ENCODE data around the gene FUCA1.

FUCA1 gene

GRCh38 chr1:23799570-23800399 lies 68.3 kb downstream of the FUCA1 start:
- peaks cover 21% of the 10 kb centered on the region for H3K4me1 ChIP-seq (ENCODE audit: insufficient read depth, low read length, severe bottlenecking)
- no peaks in the 10 kb centered on the region for H3K9me3 ChIP-seq (ENCODE audit: low read length)
- H3F3A ChIP-seq (ENCODE audit: insufficient read depth, low read length) = no peaks in the 10 kb centered on the region
- peak overlapping the region; percentile 93 for H3K4me2 ChIP-seq (ENCODE audit: low read length)
- peak overlapping the region; percentile 86 for H3K4me3 ChIP-seq (ENCODE audit: low read depth, low read length, poor library complexity, severe bottlenecking)
- H3K36me3 ChIP-seq (ENCODE audit: insufficient read depth, low read length) = peaks cover 20% of the 10 kb centered on the region; the same call in 1 of the 2 replicates
- H3K9ac ChIP-seq (ENCODE audit: low read length) = peak overlapping the region; percentile 93
- no peaks in the 10 kb centered on the region for H3K79me2 ChIP-seq (ENCODE audit: insufficient read depth, low read length)
- no peaks in the 10 kb centered on the region for H4K20me1 ChIP-seq (ENCODE audit: insufficient read depth, low read length)
- H3K27ac ChIP-seq (ENCODE audit: low read depth, low read length, poor library complexity, severe bottlenecking) = peak overlapping the region; percentile 18
- TF ChIP-seq CTCF (IDR thresholded peaks at IDR 0.05; ENCODE audit: low read length) (no peak), EZH2 (IDR thresholded peaks at IDR 0.05; ENCODE audit: borderline replicate concordance, low read length) (no peak)
- H2AFZ ChIP-seq (ENCODE audit: low read length) = no peak overlapping the region
- H3K27me3 ChIP-seq (ENCODE audit: insufficient read depth, low read length) = no peaks in the 10 kb centered on the region
- H3K9me2 ChIP-seq (ENCODE audit: low read depth, low read length) = no peaks in the 10 kb centered on the region

- Histone ChIP-seq H3K9me2 (ENCODE audit: low read depth, low read length) (no peaks in the 10 kb centered on the region), H3K79me2 (ENCODE audit: insufficient read depth, low read length) (no peaks in the 10 kb centered on the region), H3K36me3 (ENCODE audit: insufficient read depth, low read length) (peaks cover 20% of the 10 kb centered on the region; the same call in 1 of the 2 replicates), H3F3A (ENCODE audit: insufficient read depth, low read length) (no peaks in the 10 kb centered on the region), H2AFZ (ENCODE audit: low read length) (no peak overlapping the region), H3K4me1 (ENCODE audit: insufficient read depth, low read length, severe bottlenecking) (peaks cover 21% of the 10 kb centered on the region), H3K4me3 (ENCODE audit: low read depth, low read length, poor library complexity, severe bottlenecking) (peak overlapping the region; percentile 86), H3K27me3 (ENCODE audit: insufficient read depth, low read length) (no peaks in the 10 kb centered on the region), H4K20me1 (ENCODE audit: insufficient read depth, low read length) (no peaks in the 10 kb centered on the region), H3K4me2 (ENCODE audit: low read length) (peak overlapping the region; percentile 93), H3K9me3 (ENCODE audit: low read length) (no peaks in the 10 kb centered on the region), H3K27ac (ENCODE audit: low read depth, low read length, poor library complexity, severe bottlenecking) (peak overlapping the region; percentile 18), H3K9ac (ENCODE audit: low read length) (peak overlapping the region; percentile 93; the same call in 1 of the 2 replicates)
- TF ChIP-seq CTCF (IDR thresholded peaks at IDR 0.05; ENCODE audit: low read length) = no peak
- TF ChIP-seq EZH2 (IDR thresholded peaks at IDR 0.05; ENCODE audit: borderline replicate concordance, low read length) = no peak
Observed at GRCh38 chr1:23799255-23799569, 68.9 kb downstream of the FUCA1 start.

GRCh38 chr1:23798662-23799142 lies 69.4 kb downstream of the FUCA1 start:
- Histone ChIP-seq H2AFZ (ENCODE audit: low read length) (no peak overlapping the region), H3K27me3 (ENCODE audit: insufficient read depth, low read length) (no peaks in the 10 kb centered on the region), H3K79me2 (ENCODE audit: insufficient read depth, low read length) (no peaks in the 10 kb centered on the region), H4K20me1 (ENCODE audit: insufficient read depth, low read length) (no peaks in the 10 kb centered on the region), H3K36me3 (ENCODE audit: insufficient read depth, low read length) (peaks cover 20% of the 10 kb centered on the region; the same call in 1 of the 2 replicates), H3K9me2 (ENCODE audit: low read depth, low read length) (no peaks in the 10 kb centered on the region), H3K27ac (ENCODE audit: low read depth, low read length, poor library complexity, severe bottlenecking) (peak overlapping the region; percentile 18), H3K9ac (ENCODE audit: low read length) (no peak overlapping the region), H3K9me3 (ENCODE audit: low read length) (no peaks in the 10 kb centered on the region), H3K4me2 (ENCODE audit: low read length) (peak overlapping the region; percentile 93; the same call in 1 of the 2 replicates), H3K4me1 (ENCODE audit: insufficient read depth, low read length, severe bottlenecking) (peaks cover 21% of the 10 kb centered on the region), H3F3A (ENCODE audit: insufficient read depth, low read length) (no peaks in the 10 kb centered on the region), H3K4me3 (ENCODE audit: low read depth, low read length, poor library complexity, severe bottlenecking) (no peak overlapping the region)
- no peak for TF ChIP-seq EZH2 (IDR thresholded peaks at IDR 0.05; ENCODE audit: borderline replicate concordance, low read length)
- peak; percentile 52 for TF ChIP-seq CTCF (IDR thresholded peaks at IDR 0.05; ENCODE audit: low read length)

Data from OCI-LY1 (cell line).